Ishikawa (cell line): ENCODE data around the gene DKK3.
A peak's percentile ranks its signal among the peaks of the same experiment; 100 is the strongest.

Source experiments
- CEBPB ChIP-seq: IDR thresholded peaks from 2 replicates; pipeline ENCODE4 v1.6.1; 2012
- CREB1 ChIP-seq: IDR thresholded peaks from 2 replicates; pipeline ENCODE4 v1.6.1; 2012; ENCODE audit warnings: low read depth
- EGR1 ChIP-seq: IDR thresholded peaks from 2 replicates; pipeline ENCODE4 v1.6.1; 2012
- EP300 ChIP-seq: IDR thresholded peaks from 2 replicates; pipeline ENCODE4 v1.6.1; 2012; ENCODE audit warnings: borderline replicate concordance
- FOXM1 ChIP-seq: IDR thresholded peaks from 2 replicates; pipeline ENCODE4 v1.6.1; 2012; ENCODE audit warnings: low read depth, borderline replicate concordance
- MAX ChIP-seq: IDR thresholded peaks from 2 replicates; pipeline ENCODE4 v1.6.1; 2012
- NFIC ChIP-seq: IDR thresholded peaks from 2 replicates; pipeline ENCODE4 v1.6.1; 2012
- RAD21 ChIP-seq: IDR thresholded peaks from 2 replicates; pipeline ENCODE4 v1.6.1; 2012; ENCODE audit warnings: low read depth
- TAF1 ChIP-seq: IDR thresholded peaks from 2 replicates; pipeline ENCODE4 v1.6.1; 2012; ENCODE audit warnings: low read depth, mild to moderate bottlenecking
- TCF12 ChIP-seq: IDR thresholded peaks from 2 replicates; pipeline ENCODE4 v1.6.1; 2012; ENCODE audit warnings: low read depth
- TEAD4 ChIP-seq: IDR thresholded peaks from 2 replicates; pipeline ENCODE4 v1.6.1; 2012
- USF1 ChIP-seq: IDR thresholded peaks from 2 replicates; pipeline ENCODE4 v1.6.1; 2012
- YY1 ChIP-seq: IDR thresholded peaks from 2 replicates; pipeline ENCODE4 v1.6.1; 2012; ENCODE audit warnings: low read depth
- ZBTB7A ChIP-seq: IDR thresholded peaks from 2 replicates; pipeline ENCODE4 v1.6.1; 2012; ENCODE audit warnings: low read depth
- TF ChIP-seq, protein P1 (sequence below): IDR thresholded peaks from 2 replicates; pipeline ENCODE4 v1.6.1; 2012; ENCODE audit warnings: low read depth, mild to moderate bottlenecking

DKK3 gene

GRCh38 chr11:11993839-11994238 is 14.6 kb downstream of the DKK3 start:
- TF ChIP-seq ZBTB7A (no peak), FOXM1 (no peak), CEBPB (no peak), NFIC (no peak), EGR1 (no peak), CREB1 (no peak), TEAD4 (no peak), EP300 (no peak), USF1 (no peak), MAX (no peak)
- TF ChIP-seq, protein P1, sequence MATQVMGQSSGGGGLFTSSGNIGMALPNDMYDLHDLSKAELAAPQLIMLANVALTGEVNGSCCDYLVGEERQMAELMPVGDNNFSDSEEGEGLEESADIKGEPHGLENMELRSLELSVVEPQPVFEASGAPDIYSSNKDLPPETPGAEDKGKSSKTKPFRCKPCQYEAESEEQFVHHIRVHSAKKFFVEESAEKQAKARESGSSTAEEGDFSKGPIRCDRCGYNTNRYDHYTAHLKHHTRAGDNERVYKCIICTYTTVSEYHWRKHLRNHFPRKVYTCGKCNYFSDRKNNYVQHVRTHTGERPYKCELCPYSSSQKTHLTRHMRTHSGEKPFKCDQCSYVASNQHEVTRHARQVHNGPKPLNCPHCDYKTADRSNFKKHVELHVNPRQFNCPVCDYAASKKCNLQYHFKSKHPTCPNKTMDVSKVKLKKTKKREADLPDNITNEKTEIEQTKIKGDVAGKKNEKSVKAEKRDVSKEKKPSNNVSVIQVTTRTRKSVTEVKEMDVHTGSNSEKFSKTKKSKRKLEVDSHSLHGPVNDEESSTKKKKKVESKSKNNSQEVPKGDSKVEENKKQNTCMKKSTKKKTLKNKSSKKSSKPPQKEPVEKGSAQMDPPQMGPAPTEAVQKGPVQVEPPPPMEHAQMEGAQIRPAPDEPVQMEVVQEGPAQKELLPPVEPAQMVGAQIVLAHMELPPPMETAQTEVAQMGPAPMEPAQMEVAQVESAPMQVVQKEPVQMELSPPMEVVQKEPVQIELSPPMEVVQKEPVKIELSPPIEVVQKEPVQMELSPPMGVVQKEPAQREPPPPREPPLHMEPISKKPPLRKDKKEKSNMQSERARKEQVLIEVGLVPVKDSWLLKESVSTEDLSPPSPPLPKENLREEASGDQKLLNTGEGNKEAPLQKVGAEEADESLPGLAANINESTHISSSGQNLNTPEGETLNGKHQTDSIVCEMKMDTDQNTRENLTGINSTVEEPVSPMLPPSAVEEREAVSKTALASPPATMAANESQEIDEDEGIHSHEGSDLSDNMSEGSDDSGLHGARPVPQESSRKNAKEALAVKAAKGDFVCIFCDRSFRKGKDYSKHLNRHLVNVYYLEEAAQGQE: no peak

DNA sequence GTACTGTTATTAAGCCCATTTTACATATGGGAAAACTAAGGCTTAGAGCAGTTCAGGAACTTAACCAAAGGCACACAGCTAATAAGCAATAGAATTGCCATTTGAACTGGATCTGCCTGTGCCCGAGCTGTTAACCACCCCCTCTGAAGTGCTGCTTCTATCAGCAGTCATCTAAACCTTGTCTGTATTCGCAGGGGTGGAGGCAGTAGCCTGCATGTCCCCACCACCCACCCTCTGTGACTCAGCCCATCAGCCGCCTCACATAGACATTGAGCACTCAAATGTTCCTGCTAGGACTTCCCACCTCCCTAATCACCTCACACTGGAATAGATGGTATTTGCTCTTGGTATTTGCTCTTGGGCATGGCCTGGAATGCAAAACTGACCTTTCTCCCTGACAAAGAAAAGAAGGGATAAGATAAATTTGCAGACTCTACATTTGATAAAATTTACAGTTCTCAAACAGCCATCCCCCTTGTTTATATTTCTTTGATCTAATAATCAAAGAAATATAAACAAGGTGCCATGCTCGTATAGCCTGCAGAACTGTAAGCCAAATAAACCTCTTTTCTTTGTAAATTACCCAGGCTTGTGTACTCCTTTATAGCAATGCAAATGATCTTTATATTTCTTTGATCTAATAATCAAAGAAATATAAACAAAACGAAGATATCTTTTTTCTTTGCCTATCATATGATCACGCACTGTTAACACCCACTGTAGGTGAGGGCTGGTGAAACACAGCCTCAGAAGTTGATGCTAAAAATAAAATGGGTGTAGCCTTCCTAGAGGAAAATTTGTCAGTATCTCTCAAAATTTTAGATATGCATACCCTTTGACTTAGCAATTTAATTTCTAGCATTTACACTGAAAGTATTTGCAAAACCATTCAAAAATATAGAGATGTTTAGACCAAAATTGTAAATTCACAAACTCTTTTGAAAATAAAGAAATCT is 15.9 kb downstream of the DKK3 start:
- TF ChIP-seq TEAD4: no peak
- no peak for TF ChIP-seq USF1
- no peak for TF ChIP-seq ZBTB7A
- no peak for TF ChIP-seq EP300
- TF ChIP-seq EGR1: no peak
- no peak for TF ChIP-seq FOXM1
- TF ChIP-seq CEBPB: no peak
- TF ChIP-seq TCF12: no peak
- TF ChIP-seq TAF1: no peak
- no peak for TF ChIP-seq CREB1
- TF ChIP-seq NFIC: no peak
- no peak for TF ChIP-seq MAX
- TF ChIP-seq, protein P1: no peak
- no peak for TF ChIP-seq YY1

DNA sequence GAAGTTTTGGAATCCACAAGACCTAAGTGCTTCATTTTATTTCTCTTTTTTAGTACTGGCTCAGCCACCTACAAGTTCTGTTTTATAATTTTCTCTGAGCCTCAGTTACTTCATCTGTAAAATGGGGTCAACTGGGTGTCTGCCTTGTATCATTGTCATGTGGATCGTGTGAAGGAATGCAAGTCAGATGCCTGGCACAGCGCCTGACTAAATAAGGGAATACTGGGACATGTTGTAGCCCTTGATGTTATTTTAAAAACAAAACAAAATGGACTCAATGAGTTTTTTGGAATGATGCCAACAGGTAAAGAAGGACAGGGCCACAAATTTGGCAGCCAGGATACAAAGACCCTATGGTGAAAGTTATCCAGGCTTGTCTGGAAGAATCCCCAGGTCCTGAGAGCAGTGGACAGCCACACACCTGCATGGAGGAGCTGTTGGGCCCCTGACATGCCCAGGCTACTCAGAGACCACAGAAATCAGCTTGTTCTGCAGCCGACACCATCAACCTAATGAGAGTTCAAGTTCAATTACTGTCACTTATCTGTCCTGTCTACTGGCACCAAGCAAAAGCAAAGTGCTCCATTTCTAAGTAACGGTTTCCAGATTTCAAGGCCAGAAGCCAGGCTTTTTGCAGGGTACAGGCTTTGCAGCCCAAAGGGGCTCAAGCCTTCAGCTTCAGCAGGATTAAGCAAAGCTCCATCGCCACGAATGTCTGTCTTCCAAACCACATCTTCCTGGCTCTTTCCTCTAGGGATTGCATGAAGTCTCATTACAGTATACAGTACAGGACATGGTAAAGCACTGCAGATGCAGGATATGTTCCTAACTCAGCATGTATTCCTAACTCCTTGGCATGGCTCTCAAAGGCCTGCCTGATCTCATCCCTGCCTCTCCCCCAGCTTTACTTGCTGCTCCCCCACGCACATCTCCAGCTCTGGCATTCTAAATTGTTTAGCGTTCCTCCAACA is 18.4 kb downstream of the DKK3 start:
- TF ChIP-seq USF1 (no peak), TEAD4 (no peak), NFIC (peak; percentile 37), CREB1 (no peak)

- TF ChIP-seq TCF12 (no peak), ZBTB7A (no peak), TEAD4 (no peak), RAD21 (no peak), CREB1 (no peak), TAF1 (no peak), YY1 (no peak), MAX (no peak), EP300 (no peak), CEBPB (no peak), FOXM1 (no peak), EGR1 (no peak), NFIC (no peak), USF1 (no peak)
- TF ChIP-seq, protein P1: no peak
Measured at GRCh38 chr11:11988681-11989261, 19.7 kb downstream of the DKK3 start.
